Tibial artery (tissue), 4 donors: ENCODE results near the gene KRT4.

Experiments
- DNase-seq, 2 donors: peaks; one replicate each; pipeline ENCODE4 v3.0.0-alpha.2; 2019
- H3K27ac ChIP-seq, 2 donors: fragments of 200-600 bp; sonication (generic) in 1 of 2; 1 replicate in 1 of 2; 2 replicates in 1 of 2; pipeline ENCODE4 v1.5.1; 2018 to 2019; ENCODE audit warnings: mild to moderate bottlenecking in 1 of 2
- H3K27me3 ChIP-seq, 2 donors: fragments of 200-600 bp; sonication (generic) in 1 of 2; one replicate each; pipeline versions ENCODE4 v1.5.1 to v1.6.0; 2016 to 2019
- H3K36me3 ChIP-seq, 3 donors: fragments of 200-600 bp; sonication (generic) in 2 of 3; one replicate each; pipeline ENCODE4 v1.5.1; 2016 to 2019; ENCODE audit warnings: mild to moderate bottlenecking in 2 of 3
- H3K4me1 ChIP-seq, 4 donors: fragments of 200-600 bp; sonication (generic) in 2 of 4; 1 replicate in 3 of 4; 2 replicates in 1 of 4; pipeline ENCODE4 v1.5.1; 2016 to 2019
- H3K4me3 ChIP-seq, 2 donors: fragments of 200-600 bp; sonication (generic) in 1 of 2; 1 replicate in 1 of 2; 2 replicates in 1 of 2; pipeline ENCODE4 v1.5.1; 2018 to 2019; ENCODE audit warnings: mild to moderate bottlenecking in 2 of 2
- H3K9me3 ChIP-seq, 3 donors: fragments of 200-600 bp; sonication (generic) in 1 of 3; one replicate each; pipeline ENCODE4 v1.5.1; 2016 to 2019
- CTCF ChIP-seq, 2 experiments: fragments of 200-600 bp in 1 of 2; fragments of 450-650 bp in 1 of 2; IDR thresholded peaks; one replicate each; pipeline ENCODE4 v1.5.1; 2017 to 2019; ENCODE audit warnings: antibody characterized with exemption in 2 of 2, mild to moderate bottlenecking in 1 of 2, moderate library complexity in 1 of 2
- intact Hi-C: fragments of 100-400 bp; cut with DNase I; formaldehyde crosslinking; loops from one replicate; pipeline ENCODE4 v1.15.0; 2023; ENCODE audit warnings: low total_unique reads

The KRT4 gene

GRCh38 chr12:52836042-52836466, 22.1 kb upstream of the KRT4 start:
- Histone ChIP-seq H3K4me1 (no peaks in the 10 kb centered on the region), H3K27ac (no peak overlapping the region), H3K36me3 (no peaks in the 10 kb centered on the region), H3K27me3 (peaks cover 0 to 40% of the 10 kb centered on the region in 2 donors), H3K4me3 (no peak overlapping the region), H3K9me3 (no peaks in the 10 kb centered on the region)
- TF ChIP-seq CTCF (IDR thresholded peaks at IDR 0.05), result no peak
- DNase-seq, result no peak
- intact Hi-C loops, result no loop called here

GRCh38 chr12:52835271-52836041, 21.5 kb upstream of the KRT4 start:
- Histone ChIP-seq H3K27ac (no peak overlapping the region), H3K4me1 (no peaks in the 10 kb centered on the region), H3K27me3 (peaks cover 0 to 40% of the 10 kb centered on the region in 2 donors), H3K4me3 (no peak overlapping the region), H3K9me3 (no peaks in the 10 kb centered on the region), H3K36me3 (no peaks in the 10 kb centered on the region)
- DNase-seq, result no peak
- TF ChIP-seq CTCF (IDR thresholded peaks at IDR 0.05), result no peak
- intact Hi-C loops, result no loop called here

- no peak for TF ChIP-seq CTCF (IDR thresholded peaks at IDR 0.05)
- Histone ChIP-seq H3K27ac (no peak overlapping the region), H3K4me3 (no peak overlapping the region), H3K36me3 (no peaks in the 10 kb centered on the region), H3K27me3 (peaks cover 0 to 36% of the 10 kb centered on the region in 2 donors), H3K9me3 (no peaks in the 10 kb centered on the region), H3K4me1 (no peaks in the 10 kb centered on the region)
- intact Hi-C loops, result no loop called here
- no peak for DNase-seq
Measured at GRCh38 chr12:52834727-52835001, 20.7 kb upstream of the KRT4 start.

- TF ChIP-seq CTCF (IDR thresholded peaks at IDR 0.05), result no peak
Measured at GRCh38 chr12:52833922-52834726, 20.2 kb upstream of the KRT4 start, which contains the start of gene KRT79. Gene KRT79 (minus strand): TSS chr12:52834311. CDS start chr12:52834260, 51 bp downstream.

GRCh38 chr12:52832985-52833905, 19.3 kb upstream of the KRT4 start:
- peaks cover 0 to 26% of the 10 kb centered on the region in 2 donors for H3K27me3 ChIP-seq
- no peak overlapping the region for H3K27ac ChIP-seq
- H3K4me3 ChIP-seq, result no peak overlapping the region
- no peak for TF ChIP-seq CTCF (IDR thresholded peaks at IDR 0.05)
- H3K4me1 ChIP-seq, result no peaks in the 10 kb centered on the region
- intact Hi-C loops, result no loop called here
- no peaks in the 10 kb centered on the region for H3K9me3 ChIP-seq
- no peaks in the 10 kb centered on the region for H3K36me3 ChIP-seq
- DNase-seq, result no peak

More at GRCh38 chr12:52833922-52834726, 20.2 kb upstream of the KRT4 start, which contains the start of gene KRT79:
- no peak within 1 kb of the TSS for H3K4me3 ChIP-seq
- no peaks in the 10 kb centered on the region for H3K9me3 ChIP-seq
- no peaks in the 10 kb centered on the region for H3K36me3 ChIP-seq
- no peak for DNase-seq
- H3K27me3 ChIP-seq, result peaks cover 0 to 31% of the 10 kb centered on the region in 2 donors
- H3K4me1 ChIP-seq, result no peaks in the 10 kb centered on the region
- intact Hi-C loops, result no loop called here
- no peak within 1 kb of the TSS for H3K27ac ChIP-seq
